IPS DF 6.9 (cell line): ENCODE data around the gene GRK4.
A peak's percentile ranks its signal among the peaks of the same experiment; 100 is the strongest.

Experiments
- DNase-seq: peaks from one replicate; pipeline ENCODE4 v3.0.0-alpha.2; 2013; ENCODE audit warnings: low read depth, low spot score
- H3K27ac ChIP-seq: one replicate; pipeline ENCODE4 v1.5.1; 2013; ENCODE audit warnings: low read length, control low read depth
- H3K27me3 ChIP-seq: 2 replicates; pipeline ENCODE4 v1.6.1; 2013; ENCODE audit warnings: mild to moderate bottlenecking, low read length; ENCODE audit not compliant: control insufficient read depth, insufficient read depth
- H3K36me3 ChIP-seq: 2 replicates; pipeline ENCODE4 v1.6.1; 2013; ENCODE audit warnings: low read length; ENCODE audit not compliant: control insufficient read depth, insufficient read depth
- H3K4me1 ChIP-seq: 2 replicates; pipeline ENCODE4 v1.6.1; 2013; ENCODE audit warnings: low read length; ENCODE audit not compliant: control insufficient read depth, insufficient read depth
- H3K4me3 ChIP-seq: 2 replicates; pipeline ENCODE4 v1.5.1; 2013; ENCODE audit warnings: mild to moderate bottlenecking, low read length
- H3K9me3 ChIP-seq: 2 replicates; pipeline ENCODE4 v1.6.1; 2013; ENCODE audit warnings: low read length, inconsistent platforms; ENCODE audit not compliant: control insufficient read depth, insufficient read depth
- WGBS: extraction: QIAGEN DNeasy Blood & Tissue Kit; methylation state at CpG from one replicate; pipeline ENCODE4 v1.1.7; 2013; ENCODE audit warnings: mixed read lengths, missing lambda C conversion rate; ENCODE audit not compliant: insufficient read length, insufficient coverage; 5-methylcytosine and 5-hydroxymethylcytosine counted together

GRK4 gene

GRCh38 chr4:2931512-2932301 lies 31.7 kb upstream of the GRK4 start:
- Histone ChIP-seq H3K4me3 (no peak overlapping the region), H3K4me1 (no peaks in the 10 kb centered on the region; the same call in 1 of the 2 replicates), H3K36me3 (peaks cover 24% of the 10 kb centered on the region), H3K27ac (no peak overlapping the region), H3K27me3 (no peaks in the 10 kb centered on the region), H3K9me3 (no peaks in the 10 kb centered on the region)
- WGBS = no CpG with 5 or more reads among the region's 38 CpGs
- DNase-seq = no peak

GRCh38 chr4:2932321-2932950 lies 30.9 kb upstream of the GRK4 start:
- Histone ChIP-seq H3K27me3 (no peaks in the 10 kb centered on the region), H3K36me3 (peaks cover 20% of the 10 kb centered on the region), H3K4me1 (no peaks in the 10 kb centered on the region; the same call in 1 of the 2 replicates), H3K27ac (no peak overlapping the region), H3K4me3 (no peak overlapping the region), H3K9me3 (no peaks in the 10 kb centered on the region)
- no peak for DNase-seq
- WGBS = no CpG with 5 or more reads among the region's 18 CpGs

GRCh38 chr4:2932951-2933565 lies 30.3 kb upstream of the GRK4 start:
- Histone ChIP-seq H3K27ac (no peak overlapping the region), H3K4me1 (no peaks in the 10 kb centered on the region; the same call in 1 of the 2 replicates), H3K9me3 (no peaks in the 10 kb centered on the region), H3K27me3 (no peaks in the 10 kb centered on the region), H3K4me3 (no peak overlapping the region), H3K36me3 (peaks cover 20% of the 10 kb centered on the region)
- no CpG with 5 or more reads among the region's 15 CpGs for WGBS
- DNase-seq = no peak

DNA sequence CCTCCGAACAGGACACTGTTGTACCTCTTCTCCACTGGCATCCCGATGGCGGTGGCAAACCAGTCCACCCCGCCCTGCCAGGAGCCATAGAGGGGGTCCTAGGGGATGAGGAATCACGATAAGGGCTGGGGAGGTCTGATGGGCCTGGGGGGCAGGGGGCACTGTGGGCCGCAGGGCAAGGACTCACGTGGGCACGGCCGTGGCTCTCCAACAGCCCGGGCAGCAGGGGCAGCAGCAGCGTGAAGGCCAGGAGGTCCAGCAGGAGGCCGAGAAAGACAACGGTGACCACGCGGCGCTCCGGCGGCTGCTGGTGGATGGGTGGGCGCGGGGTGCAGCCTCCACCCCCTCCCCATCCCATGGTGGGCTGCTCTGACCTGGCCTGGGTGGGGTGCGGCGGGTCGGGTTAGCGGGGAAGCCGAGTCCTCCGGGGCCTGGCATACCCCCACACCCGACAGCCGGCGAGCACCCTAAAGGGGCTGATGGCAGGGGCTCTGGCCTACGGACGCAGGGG lies 29.8 kb upstream of the GRK4 start:
- no peaks in the 10 kb centered on the region; the same call in 1 of the 2 replicates for H3K4me1 ChIP-seq
- H3K4me3 ChIP-seq = peak overlapping the region; percentile 57; the same call in 1 of the 2 replicates
- peaks cover 16% of the 10 kb centered on the region for H3K36me3 ChIP-seq
- H3K27me3 ChIP-seq = no peaks in the 10 kb centered on the region
- DNase-seq = no peak
- WGBS = no CpG with 5 or more reads among the region's 31 CpGs
- no peak overlapping the region for H3K27ac ChIP-seq
- no peaks in the 10 kb centered on the region for H3K9me3 ChIP-seq

- H3K27me3 ChIP-seq = no peaks in the 10 kb centered on the region
- peaks cover 21% of the 10 kb centered on the region for H3K36me3 ChIP-seq
- H3K9me3 ChIP-seq = no peaks in the 10 kb centered on the region
- H3K4me1 ChIP-seq = no peaks in the 10 kb centered on the region; the same call in 1 of the 2 replicates
- DNase-seq = no peak
- no CpG with 5 or more reads among the region's 93 CpGs for WGBS
- H3K27ac ChIP-seq = no peak overlapping the region
- peak overlapping the region; percentile 91; the same call in 1 of the 2 replicates for H3K4me3 ChIP-seq
Measured at GRCh38 chr4:2934077-2934812, 29.1 kb upstream of the GRK4 start.

DNA sequence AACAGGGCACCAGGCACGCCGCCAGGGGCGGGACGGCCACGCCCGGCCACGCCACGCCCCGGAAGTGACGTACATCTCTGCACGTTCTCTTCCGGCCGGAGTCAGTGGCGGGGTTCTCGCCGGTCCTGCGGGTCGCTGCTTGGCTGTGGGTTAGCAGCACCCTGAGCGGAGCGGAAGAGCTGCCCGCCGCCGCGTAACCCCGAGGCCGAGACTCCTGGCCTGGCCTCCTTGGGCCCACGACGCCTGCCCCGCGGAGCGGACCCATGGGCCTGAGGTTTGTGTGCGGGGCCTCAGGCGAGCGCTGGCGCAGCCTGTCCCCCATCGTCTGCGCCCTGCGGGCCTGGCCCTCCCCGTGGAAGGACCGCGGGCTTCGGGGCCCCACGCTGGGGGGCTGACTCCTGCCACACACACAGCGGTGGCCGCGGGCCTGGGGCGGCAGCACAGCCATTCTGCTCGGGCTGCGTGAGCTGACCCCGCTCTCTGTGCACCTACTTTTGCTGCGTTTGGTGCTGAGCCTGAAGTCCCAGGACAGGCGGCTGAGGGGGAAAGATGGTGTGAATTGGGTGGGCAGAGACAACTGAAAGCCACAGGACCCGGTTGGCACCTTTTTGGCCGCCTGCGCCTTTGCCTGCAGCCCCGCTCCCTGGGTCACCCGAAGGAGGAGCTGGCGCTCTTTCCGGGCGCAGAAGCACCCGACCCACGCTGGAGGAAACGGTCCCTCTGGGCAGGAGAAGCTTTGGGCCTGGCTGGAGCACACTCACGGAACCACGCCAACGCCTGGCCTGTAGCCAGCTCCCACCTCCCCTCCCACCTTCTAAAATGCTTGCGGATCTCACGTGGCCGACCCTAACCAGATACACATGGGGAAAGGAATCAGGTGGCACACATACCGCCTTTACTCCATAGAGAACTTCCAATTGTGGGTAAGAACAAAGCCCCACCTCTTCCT lies 28.3 kb upstream of the GRK4 start:
- no CpG with 5 or more reads among the region's 70 CpGs for WGBS
- Histone ChIP-seq H3K36me3 (peaks cover 24% of the 10 kb centered on the region), H3K27me3 (no peaks in the 10 kb centered on the region), H3K9me3 (no peaks in the 10 kb centered on the region), H3K4me3 (peak overlapping the region; percentile 91), H3K4me1 (no peaks in the 10 kb centered on the region; the same call in 1 of the 2 replicates), H3K27ac (no peak overlapping the region)
- DNase-seq = peak; percentile 68

- Histone ChIP-seq H3K4me3 (peak overlapping the region; percentile 91; the same call in 1 of the 2 replicates), H3K27me3 (no peaks in the 10 kb centered on the region), H3K9me3 (no peaks in the 10 kb centered on the region), H3K27ac (no peak overlapping the region), H3K36me3 (peaks cover 31% of the 10 kb centered on the region), H3K4me1 (no peaks in the 10 kb centered on the region; the same call in 1 of the 2 replicates)
- DNase-seq = no peak
- no CpG with 5 or more reads among the region's 20 CpGs for WGBS
Measured at GRCh38 chr4:2935762-2936743, 27.3 kb upstream of the GRK4 start.

GRCh38 chr4:2936773-2937145 lies 26.6 kb upstream of the GRK4 start:
- no peak overlapping the region for H3K4me3 ChIP-seq
- no peak overlapping the region for H3K27ac ChIP-seq
- peaks cover 31% of the 10 kb centered on the region for H3K36me3 ChIP-seq
- DNase-seq = no peak
- no CpG with 5 or more reads among the region's 6 CpGs for WGBS
- no peaks in the 10 kb centered on the region for H3K9me3 ChIP-seq
- no peaks in the 10 kb centered on the region for H3K27me3 ChIP-seq
- H3K4me1 ChIP-seq = no peaks in the 10 kb centered on the region; the same call in 1 of the 2 replicates
